Mesenchymal stem cell (in vitro differentiated cells and primary cell): Measurements from ENCODE around the gene CCDC185.

Source experiments
- DNase-seq: peaks from one replicate; pipeline ENCODE4 v3.0.0-alpha.2; 2013
- H2AFZ ChIP-seq: one replicate; pipeline ENCODE4 v1.6.1; 2013; ENCODE audit warnings: low read depth, mild to moderate bottlenecking, control low read depth, inconsistent platforms, low read length, moderate library complexity
- H2AK5ac ChIP-seq: 2 replicates; pipeline ENCODE4 v1.6.1; 2013; ENCODE audit warnings: low read length, moderate library complexity, mild to moderate bottlenecking, inconsistent platforms; ENCODE audit not compliant: severe bottlenecking
- H2BK120ac ChIP-seq: one replicate; pipeline ENCODE4 v1.6.1; 2013; ENCODE audit warnings: low read depth, mild to moderate bottlenecking, inconsistent platforms, low read length, moderate library complexity
- H2BK12ac ChIP-seq, 2 experiments: one replicate each; pipeline ENCODE4 v1.6.1; 2013; ENCODE audit warnings: inconsistent platforms in 2 of 2, low read length in 2 of 2, mild to moderate bottlenecking in 2 of 2, moderate library complexity in 2 of 2, control low read depth in 1 of 2
- H2BK15ac ChIP-seq: one replicate; pipeline ENCODE4 v1.6.1; 2013; ENCODE audit warnings: mild to moderate bottlenecking, low read depth, inconsistent platforms; ENCODE audit not compliant: poor library complexity, severe bottlenecking
- H2BK5ac ChIP-seq: 2 replicates; pipeline ENCODE4 v1.6.1; 2013; ENCODE audit warnings: low read depth, mild to moderate bottlenecking, low read length, control low read depth, inconsistent platforms; ENCODE audit not compliant: poor library complexity, severe bottlenecking
- H3K14ac ChIP-seq, 2 experiments: one replicate each; pipeline ENCODE4 v1.6.1; 2013; ENCODE audit warnings: inconsistent platforms in 2 of 2, low read length in 2 of 2, control low read depth in 1 of 2, mild to moderate bottlenecking in 1 of 2, moderate library complexity in 1 of 2
- H3K18ac ChIP-seq, 2 experiments: one replicate each; pipeline ENCODE4 v1.6.1; 2013; ENCODE audit warnings: inconsistent platforms in 2 of 2, low read length in 2 of 2, control low read depth in 1 of 2, low read depth in 1 of 2, mild to moderate bottlenecking in 1 of 2
- H3K23ac ChIP-seq, 2 experiments: one replicate each; pipeline ENCODE4 v1.6.1; 2013; ENCODE audit warnings: inconsistent platforms in 2 of 2, low read length in 2 of 2, mild to moderate bottlenecking in 2 of 2, moderate library complexity in 2 of 2, control low read depth in 1 of 2
- H3K27ac ChIP-seq: 2 replicates; pipeline ENCODE4 v1.5.1; 2013; ENCODE audit warnings: mild to moderate bottlenecking, moderate library complexity, low read length, control low read depth, inconsistent platforms; ENCODE audit not compliant: poor library complexity, severe bottlenecking
- H3K27me3 ChIP-seq, 2 experiments: 2 replicates each; pipeline versions ENCODE4 v1.6.1 to v1.7.0; 2013; ENCODE audit warnings: low read length in 2 of 2, mild to moderate bottlenecking in 2 of 2, moderate library complexity in 2 of 2, control low read depth in 1 of 2, inconsistent platforms in 1 of 2; ENCODE audit not compliant: control insufficient read depth in 1 of 2, insufficient read depth in 1 of 2
- H3K36me3 ChIP-seq, 2 experiments: 2 replicates each; pipeline versions ENCODE4 v1.6.1 to v1.7.0; 2013; ENCODE audit warnings: low read length in 2 of 2, control low read depth in 1 of 2, inconsistent platforms in 1 of 2, low read depth in 1 of 2, mild to moderate bottlenecking in 1 of 2; ENCODE audit not compliant: insufficient read depth in 2 of 2, control insufficient read depth in 1 of 2
- H3K4ac ChIP-seq, 2 experiments: one replicate each; pipeline ENCODE4 v1.6.1; 2013; ENCODE audit warnings: inconsistent platforms in 2 of 2, low read length in 2 of 2, mild to moderate bottlenecking in 2 of 2, moderate library complexity in 2 of 2, control low read depth in 1 of 2, low read depth in 1 of 2
- H3K4me1 ChIP-seq: 2 replicates; pipeline ENCODE4 v1.6.1; 2013; ENCODE audit warnings: low read depth, low read length, control low read depth; ENCODE audit not compliant: control insufficient read depth, insufficient read depth
- H3K4me2 ChIP-seq: 2 replicates; pipeline ENCODE4 v1.6.1; 2013; ENCODE audit warnings: low read length, mild to moderate bottlenecking, inconsistent platforms; ENCODE audit not compliant: poor library complexity, severe bottlenecking
- H3K4me3 ChIP-seq, 2 experiments: 2 replicates each; pipeline versions ENCODE4 v1.5.1 to v1.7.0; 2013; ENCODE audit warnings: low read length in 2 of 2, mild to moderate bottlenecking in 2 of 2, control low read depth in 1 of 2, low read depth in 1 of 2; ENCODE audit not compliant: insufficient read depth in 1 of 2
- H3K79me1 ChIP-seq: replicated peaks from 2 replicates; pipeline ENCODE4 v1.6.1; 2013; ENCODE audit warnings: mild to moderate bottlenecking, control low read depth, low read length, inconsistent platforms; ENCODE audit not compliant: poor library complexity, severe bottlenecking
- H3K9ac ChIP-seq: 2 replicates; pipeline ENCODE4 v1.7.0; 2013; ENCODE audit warnings: mild to moderate bottlenecking, low read length, moderate library complexity
- H3K9me3 ChIP-seq: 2 replicates; pipeline ENCODE4 v1.7.0; 2013; ENCODE audit warnings: mild to moderate bottlenecking, low read length; ENCODE audit not compliant: control insufficient read depth
- H4K8ac ChIP-seq: one replicate; pipeline ENCODE4 v1.6.1; 2013; ENCODE audit warnings: inconsistent platforms, mild to moderate bottlenecking, low read length, moderate library complexity
- H4K91ac ChIP-seq: one replicate; pipeline ENCODE4 v1.6.1; 2013; ENCODE audit warnings: mild to moderate bottlenecking, low read length, inconsistent platforms
- WGBS: methylation state at CpG from one replicate; pipeline ENCODE4 v1.1.7; 2013; ENCODE audit warnings: mixed read lengths; 5-methylcytosine and 5-hydroxymethylcytosine counted together

The CCDC185 gene

DNA sequence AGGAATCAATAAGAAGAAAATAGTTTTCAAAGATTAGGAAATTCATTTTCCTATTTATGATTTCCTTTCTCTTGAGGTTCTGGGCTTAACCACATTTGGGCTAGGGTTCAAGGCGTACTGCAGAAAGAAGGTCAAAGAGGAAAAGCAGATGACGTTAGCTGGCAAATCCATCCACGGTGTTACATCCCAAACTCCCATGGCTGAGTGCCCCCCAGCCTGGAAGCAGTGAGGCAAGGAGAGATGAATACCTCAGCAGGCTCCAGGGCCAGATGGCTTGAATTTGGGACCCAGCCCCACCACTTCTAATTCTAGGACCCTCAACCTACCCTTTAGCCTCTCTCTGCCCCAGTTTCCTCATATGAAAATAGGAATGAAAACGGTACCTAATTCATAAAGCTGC, 46.9 kb upstream of the CCDC185 start:
- H3K4me3 ChIP-seq = no peak overlapping the region
- WGBS = 86% methylated on average over 4 of the region's 4 CpGs
- H3K14ac ChIP-seq = no peak overlapping the region

DNA sequence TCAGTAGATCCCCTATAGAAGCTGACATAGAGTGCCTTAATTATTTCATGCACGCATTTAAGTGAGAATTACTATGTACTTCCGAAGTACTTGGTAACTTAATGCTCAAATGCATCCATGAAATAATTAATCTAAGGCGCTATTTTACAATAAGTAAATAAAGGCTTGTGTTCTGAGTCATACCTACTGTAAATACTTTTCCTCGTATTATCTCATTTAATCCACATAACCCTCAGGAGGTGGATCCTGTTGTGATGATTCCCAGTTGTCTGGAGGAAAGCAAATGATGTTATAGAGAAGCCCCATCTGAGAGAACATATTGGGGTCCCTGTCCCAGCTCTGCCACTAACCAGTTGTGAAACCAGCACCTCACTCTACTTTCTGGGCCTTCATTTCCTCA, 45.6 kb upstream of the CCDC185 start:
- no peaks in the 10 kb centered on the region for H3K79me1 ChIP-seq
- no peak overlapping the region for H2BK5ac ChIP-seq
- no peak overlapping the region for H2BK12ac ChIP-seq
- H3K4me2 ChIP-seq = no peak overlapping the region
- H3K23ac ChIP-seq = no peak overlapping the region
- no CpG with 5 or more reads among the region's 4 CpGs for WGBS
- no peak overlapping the region for H2BK120ac ChIP-seq
- no peak overlapping the region for H3K14ac ChIP-seq
- no peak overlapping the region for H2BK15ac ChIP-seq
- no peak overlapping the region for H3K4me3 ChIP-seq
- no peak overlapping the region for H3K27ac ChIP-seq
- H4K91ac ChIP-seq = no peak overlapping the region
- H2AK5ac ChIP-seq = no peak overlapping the region
- no peak overlapping the region for H3K4ac ChIP-seq
- H2AFZ ChIP-seq = no peak overlapping the region
- no peak for DNase-seq
- H4K8ac ChIP-seq = no peak overlapping the region
- peaks cover 29 to 64% of the 10 kb centered on the region in 2 experiments for H3K27me3 ChIP-seq
- H3K18ac ChIP-seq = no peak overlapping the region
- H3K4me1 ChIP-seq = no peaks in the 10 kb centered on the region
- no peaks in the 10 kb centered on the region for H3K36me3 ChIP-seq
- H3K9ac ChIP-seq = no peak overlapping the region
- H3K9me3 ChIP-seq = no peaks in the 10 kb centered on the region

More for the DNA sequence above, 46.9 kb upstream of the CCDC185 start:
- no peak overlapping the region for H2BK5ac ChIP-seq
- no peak overlapping the region for H3K9ac ChIP-seq
- no peak overlapping the region for H2AFZ ChIP-seq
- no peak overlapping the region for H2BK12ac ChIP-seq
- H2BK15ac ChIP-seq = no peak overlapping the region
- no peak for DNase-seq
- no peaks in the 10 kb centered on the region for H3K4me1 ChIP-seq
- no peak overlapping the region for H3K4me2 ChIP-seq
- no peaks in the 10 kb centered on the region for H3K79me1 ChIP-seq
- peaks cover 16 to 62% of the 10 kb centered on the region in 2 experiments for H3K27me3 ChIP-seq
- no peak overlapping the region for H3K23ac ChIP-seq
- no peak overlapping the region for H3K4ac ChIP-seq
- H3K18ac ChIP-seq = no peak overlapping the region
- no peak overlapping the region for H2BK120ac ChIP-seq
- no peak overlapping the region for H2AK5ac ChIP-seq
- no peak overlapping the region for H4K91ac ChIP-seq
- no peaks in the 10 kb centered on the region for H3K9me3 ChIP-seq
- no peak overlapping the region for H3K27ac ChIP-seq
- no peaks in the 10 kb centered on the region for H3K36me3 ChIP-seq
- H4K8ac ChIP-seq = no peak overlapping the region

DNA sequence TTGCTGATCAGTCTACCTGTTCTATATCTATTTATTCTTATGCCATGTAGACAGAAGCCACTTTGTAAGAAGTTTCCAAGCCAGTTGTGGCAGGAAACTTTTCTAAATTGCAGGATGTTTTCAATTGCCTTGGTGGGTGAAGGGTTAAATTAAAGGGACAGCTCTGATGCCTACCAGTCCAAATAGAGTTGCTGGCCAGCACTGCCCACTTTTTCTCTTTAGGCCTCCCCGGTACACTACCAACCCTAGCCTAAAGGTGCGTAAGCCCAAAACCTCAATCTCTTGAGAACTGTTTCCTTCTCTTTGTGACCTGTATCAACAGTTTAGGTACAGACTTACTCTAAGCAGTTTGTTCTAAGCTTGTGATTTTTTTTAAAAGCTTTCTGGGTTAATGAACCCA, 44.8 kb upstream of the CCDC185 start:
- no peak overlapping the region for H2BK5ac ChIP-seq
- 87% methylated on average over 2 of the region's 2 CpGs for WGBS
- H3K14ac ChIP-seq = no peak overlapping the region

GRCh38 chr1:223349241-223349640, 44.0 kb upstream of the CCDC185 start:
- Histone ChIP-seq H2BK120ac (no peak overlapping the region), H2BK15ac (no peak overlapping the region), H3K9me3 (no peaks in the 10 kb centered on the region), H3K4ac (no peak overlapping the region), H3K27ac (no peak overlapping the region), H4K91ac (no peak overlapping the region), H3K14ac (no peak overlapping the region), H3K9ac (no peak overlapping the region), H3K79me1 (no peaks in the 10 kb centered on the region), H2BK12ac (no peak overlapping the region), H3K18ac (no peak overlapping the region), H3K27me3 (peaks cover 38 to 68% of the 10 kb centered on the region in 2 experiments), H2BK5ac (no peak overlapping the region), H2AK5ac (no peak overlapping the region), H3K4me3 (no peak overlapping the region), H3K4me2 (no peak overlapping the region), H3K4me1 (no peaks in the 10 kb centered on the region), H3K36me3 (no peaks in the 10 kb centered on the region), H4K8ac (no peak overlapping the region), H3K23ac (no peak overlapping the region), H2AFZ (no peak overlapping the region)
- no peak for DNase-seq
- 94% methylated on average over 2 of the region's 3 CpGs for WGBS

More for the DNA sequence above, 44.8 kb upstream of the CCDC185 start:
- Histone ChIP-seq H2AFZ (no peak overlapping the region), H2BK120ac (no peak overlapping the region), H3K9me3 (no peaks in the 10 kb centered on the region), H2BK12ac (no peak overlapping the region), H4K8ac (no peak overlapping the region), H2AK5ac (no peak overlapping the region), H3K4me3 (no peak overlapping the region), H3K18ac (no peak overlapping the region), H3K9ac (no peak overlapping the region), H3K4me2 (no peak overlapping the region), H4K91ac (no peak overlapping the region), H3K27ac (no peak overlapping the region), H3K36me3 (no peaks in the 10 kb centered on the region), H3K4me1 (no peaks in the 10 kb centered on the region), H3K23ac (no peak overlapping the region), H3K79me1 (no peaks in the 10 kb centered on the region), H3K27me3 (peaks cover 33 to 68% of the 10 kb centered on the region in 2 experiments), H3K4ac (no peak overlapping the region), H2BK15ac (no peak overlapping the region)
- DNase-seq = no peak
